ENCODE data around the gene CACNA1D. TPM values are rescaled to one million over a fixed set of nuclear protein-coding genes. Genes with fewer than 3 reads are reported as not detected.

Gene CACNA1D
- total and polyA plus RNA-seq, 2 donors (not counting 3 experiments of a cell fraction or from before 2014, with no cell fraction given): 0.06 TPM; not detected in 1

GRCh38 chr3:53690521-53690920 is 196.1 kb downstream of the CACNA1D start:
- DNase-seq (ENCODE audit: low read depth, low spot score): no peak
- no peak overlapping the region for H3K9ac ChIP-seq (replicated peaks; ENCODE audit: extremely low read depth, insufficient read depth, low read length)
- no peak overlapping the region for H3K4me2 ChIP-seq (ENCODE audit: insufficient read depth, low read length)
- H3K27ac ChIP-seq (ENCODE audit: insufficient read depth, low read depth, low read length): no peak overlapping the region
- H3K9me3 ChIP-seq (replicated peaks; ENCODE audit: control insufficient read depth, insufficient read depth, low read length): no peaks in the 10 kb centered on the region
- FAIRE-seq: no peak
- TF ChIP-seq MYC (IDR thresholded peaks at IDR 0.05; ENCODE audit: low read depth, low read length) (no peak), EZH2 (IDR thresholded peaks at IDR 0.05; ENCODE audit: borderline replicate concordance, low read depth, low read length, severe bottlenecking) (no peak), JUN (IDR thresholded peaks at IDR 0.05; ENCODE audit: borderline replicate concordance, insufficient read depth, insufficient read length, low read depth) (no peak), CTCF (IDR thresholded peaks at IDR 0.05; ENCODE audit: extremely low read depth in 1 of 2, insufficient read depth in 1 of 2, low read depth in 1 of 2, low read length in 2 of 2) (no peak), GATA2 (IDR thresholded peaks at IDR 0.05; ENCODE audit: insufficient read depth, insufficient read length, low read depth, low read length) (no peak), FOS (IDR thresholded peaks at IDR 0.05; ENCODE audit: borderline replicate concordance, insufficient read depth, low read length) (no peak), POLR2A (IDR thresholded peaks at IDR 0.05; ENCODE audit: low read depth, low read length) (no peak), POLR2AphosphoS5 (IDR thresholded peaks at IDR 0.05; ENCODE audit: insufficient read depth, low read depth, low read length) (no peak), MAX (IDR thresholded peaks at IDR 0.05; ENCODE audit: insufficient read depth, insufficient read length) (no peak)
- BruUV-seq (replicated peaks): no TSS peak
- dilution Hi-C loops (cut with MboI; ENCODE audit: extremely low pct_ligation_motif_present, low sequenced_read_pairs): no loop called here
- no peaks in the 10 kb centered on the region for H3K79me2 ChIP-seq (ENCODE audit: control insufficient read depth, insufficient read depth, low read length)
- no peak overlapping the region for H3K4me3 ChIP-seq (replicated peaks in 1 of 3; ENCODE audit: insufficient read depth in 1 of 3, low read depth in 1 of 3, low read length in 3 of 3)
- H3K9me1 ChIP-seq (replicated peaks; ENCODE audit: control insufficient read depth, extremely low read depth, insufficient read depth, low read length): no peaks in the 10 kb centered on the region
- ChIA-PET CTCF (interaction anchor here (0.6 kb wide), 1 partner anchor 19 kb away, joined by 3 read pairs; no protein-coding TSS in a partner anchor), POLR2A (no interaction called here)
- intact Hi-C loops (cut with micrococcal nuclease): no loop called here
- no peaks in the 10 kb centered on the region for H3K27me3 ChIP-seq (ENCODE audit: control insufficient read depth in 2 of 2, insufficient read depth in 2 of 2, low read length in 2 of 2)
- no peaks in the 10 kb centered on the region for H3K36me3 ChIP-seq (ENCODE audit: control insufficient read depth in 2 of 2, extremely low read depth in 1 of 2, insufficient read depth in 2 of 2, low read length in 2 of 2)
- no peaks in the 10 kb centered on the region for H4K20me1 ChIP-seq (replicated peaks; ENCODE audit: control insufficient read depth, extremely low read depth, insufficient read depth, low read length)
- no peaks in the 10 kb centered on the region for H3K4me1 ChIP-seq (ENCODE audit: control insufficient read depth, extremely low read depth, insufficient read depth, low read length)
- H2AFZ ChIP-seq (ENCODE audit: low read depth, low read length): no peak overlapping the region
